Spleen (tissue), 7 donors: ENCODE results near the gene PARVG.

Experiments
- CTCF ChIP-seq, 11 experiments: fragments of 200-600 bp in 7 of 11; fragments of 450-650 bp in 4 of 11; sonication (generic) in 4 of 11; IDR thresholded peaks in 8 of 11; conservative IDR thresholded peaks in 3 of 11; 1 replicate in 7 of 11; 2 replicates in 4 of 11; pipeline versions ENCODE4 v1.4.0 to v1.8.0; 2016 to 2021; ENCODE audit warnings: antibody characterized with exemption in 11 of 11, inconsistent platforms in 4 of 11, mild to moderate bottlenecking in 1 of 11
- POLR2A ChIP-seq, 3 donors: fragments of 450-650 bp; IDR thresholded peaks; one replicate each; pipeline ENCODE4 v1.5.1; 2017; ENCODE audit warnings: antibody characterized with exemption in 3 of 3, mild to moderate bottlenecking in 1 of 3
- POLR2AphosphoS5 ChIP-seq, 3 donors: sonication (generic); formaldehyde crosslinking; IDR thresholded peaks; one replicate each; pipeline ENCODE4 v1.5.1; 2017; ENCODE audit warnings: antibody characterized with exemption in 3 of 3
- donor health status: DM: no; HTN: no; CAD: no; lungs with moderate emphysema.
- donor health status: DM: no; HTN: no; CAD: no.
- donor health status: DM: no; HTN: no; CAD: no.

DNA sequence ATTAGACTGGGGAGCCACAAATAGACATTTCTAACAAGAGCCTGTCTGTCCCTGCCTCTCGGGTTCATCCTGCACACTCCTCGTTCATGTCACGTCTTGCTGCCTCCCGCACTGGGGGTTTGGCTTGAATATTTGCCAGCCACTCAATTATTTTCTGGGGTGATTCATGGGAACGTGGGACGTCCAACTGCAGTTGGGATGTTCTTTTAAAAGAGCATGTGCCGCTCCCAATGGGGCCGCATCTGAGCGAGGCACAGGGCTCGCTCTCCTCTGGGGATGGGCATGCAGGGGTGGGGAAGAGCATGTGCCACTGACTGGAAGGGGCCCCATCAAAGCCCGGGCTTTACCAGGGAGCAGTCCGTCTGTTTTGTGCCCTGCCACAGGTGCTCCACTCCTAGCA, 43.4 kb downstream of the PARVG start:
- no peak for TF ChIP-seq CTCF (IDR thresholded peaks at IDR 0.05 in 8 of 11, conservative IDR thresholded peaks at IDR 0.05 in 3 of 11)
- no peak for TF ChIP-seq POLR2A (IDR thresholded peaks at IDR 0.05)
- TF ChIP-seq POLR2AphosphoS5 (IDR thresholded peaks at IDR 0.05): no peak
